ENCODE data around the gene TREML2. TPM values are rescaled to one million over a fixed set of nuclear protein-coding genes. Genes with fewer than 3 reads are reported as not detected.
A peak's percentile ranks its signal among the peaks of the same experiment; 100 is the strongest.

The TREML2 gene
- total and polyA plus RNA-seq, 2 of the 8 experiments (the other 6 are each of a cell fraction or from before 2014, with no cell fraction given): 0.09 to 0.18 TPM

DNA sequence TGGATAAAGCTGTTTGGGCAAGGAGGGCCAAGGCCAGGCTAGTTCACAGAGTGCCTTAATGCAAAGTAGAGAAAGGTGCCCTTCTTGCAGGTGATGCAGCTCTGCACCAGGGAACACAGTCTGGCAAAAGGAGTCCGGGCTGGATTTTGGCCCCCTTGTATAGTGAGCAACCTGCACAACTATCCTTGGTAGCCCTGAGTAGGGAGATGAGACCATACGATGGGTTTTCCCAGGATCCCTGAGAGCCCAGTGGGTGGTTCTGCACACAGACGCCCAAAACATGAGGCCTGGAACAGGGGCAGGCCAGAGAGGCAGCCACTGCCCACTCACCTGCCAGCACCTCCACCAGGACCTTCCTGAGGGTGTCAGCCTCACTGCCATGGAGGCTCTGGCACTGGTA lies 40.0 kb downstream of the TREML2 start:
- Histone ChIP-seq H3K79me1 (ENCODE audit: low read depth, low read length) (no peaks in the 10 kb centered on the region), H2BK120ac (replicated peaks; ENCODE audit: low read depth, low read length) (no peak overlapping the region), H3K9me3 (ENCODE audit: insufficient read depth in 2 of 2, low read depth in 1 of 2, low read length in 1 of 2) (no peaks in the 10 kb centered on the region), H4K20me1 (replicated peaks in 1 of 2; ENCODE audit: control insufficient read depth in 1 of 2, insufficient read depth in 2 of 2, low read length in 2 of 2) (no peaks in the 10 kb centered on the region), H3K27me3 (replicated peaks in 1 of 4; ENCODE audit: control insufficient read depth in 3 of 4, extremely low read depth in 1 of 4, insufficient read depth in 3 of 4, low read length in 3 of 4) (no peaks in the 10 kb centered on the region), H3K4me3 (ENCODE audit: extremely low read depth in 1 of 4, insufficient read depth in 2 of 4, low read depth in 3 of 4, low read length in 4 of 4) (no peak overlapping the region), H2BK5ac (ENCODE audit: low read depth, low read length) (no peak overlapping the region), H4K5ac (ENCODE audit: insufficient read length, low read depth, low read length) (no peak overlapping the region), H3K79me2 (ENCODE audit: control insufficient read depth in 1 of 2, insufficient read depth in 2 of 2, low read length in 2 of 2) (no peaks in the 10 kb centered on the region), H3K36me3 (ENCODE audit: control insufficient read depth in 2 of 4, insufficient read depth in 4 of 4, low read length in 3 of 4) (no peaks in the 10 kb centered on the region), H2BK12ac (ENCODE audit: low read depth, low read length) (no peak overlapping the region), H3K14ac (ENCODE audit: insufficient read length) (no peak overlapping the region), H3K4me1 (replicated peaks in 1 of 4; ENCODE audit: control insufficient read depth in 3 of 4, insufficient read depth in 4 of 4, low read length in 3 of 4) (no peaks in the 10 kb centered on the region), H2AK5ac (ENCODE audit: low read depth, low read length) (0 out of 2 replicates have a peak overlapping the region, but pooled peaks have one; percentile 24), H2AFZ (ENCODE audit: low read length) (no peak overlapping the region), H3K18ac (ENCODE audit: extremely low read depth, low read length) (no peak overlapping the region), H3K9ac (replicated peaks in 1 of 4; ENCODE audit: extremely low read depth in 1 of 4, low read depth in 3 of 4, low read length in 3 of 4) (no peak overlapping the region), H3K4ac (replicated peaks; ENCODE audit: insufficient read length, low read depth, low read length) (no peak overlapping the region), H4K8ac (ENCODE audit: extremely low read depth, insufficient read depth, low read length) (no peak overlapping the region), H3K56ac (replicated peaks; ENCODE audit: insufficient read length, low read depth, low read length) (no peak overlapping the region), H3K23ac (ENCODE audit: insufficient read length) (no peak overlapping the region), H2BK15ac (ENCODE audit: low read length) (peak overlapping the region; percentile 46; the same call in 1 of the 2 replicates), H3K23me2 (ENCODE audit: low read depth, low read length) (no peaks in the 10 kb centered on the region), H2BK20ac (ENCODE audit: low read length) (no peak overlapping the region), H4K91ac (replicated peaks; ENCODE audit: insufficient read length, low read length) (no peak overlapping the region), H3K4me2 (ENCODE audit: insufficient read depth in 1 of 2, low read depth in 2 of 2, low read length in 2 of 2) (no peak overlapping the region), H3K27ac (ENCODE audit: low read depth, low read length) (no peak overlapping the region)
- DNase-seq (ENCODE audit: low read depth in 1 of 2, low spot score in 2 of 2): peak in 1 of 2 experiments; percentile 31
- ChIA-PET POLR2A (ENCODE audit: partially characterized antibody) (no interaction called here), CTCF (ENCODE audit: partially characterized antibody) (interaction anchor here (2.1 kb wide), 1 partner anchor 31 kb away, joined by 6 read pairs; no protein-coding TSS in a partner anchor)
- no peak for FAIRE-seq
- 89% methylated on average over 3 of the region's 3 CpGs; no CpG with 5 or more reads in 1 of the 2 experiments for WGBS, 2 experiments (ENCODE audit: extremely low coverage in 1 of 2, insufficient coverage in 1 of 2, insufficient read length in 1 of 2, insufficient replicate concordance in 2 of 2, low coverage in 1 of 2, low lambda C conversion rate in 2 of 2, missing lambda C conversion rate in 1 of 2)
- TF ChIP-seq SIN3A (conservative IDR thresholded peaks at IDR 0.05 in 1 of 2, IDR thresholded peaks at IDR 0.05 in 1 of 2; ENCODE audit: low read depth in 1 of 2, low read length in 2 of 2): no peak
- TF ChIP-seq CHD2 (IDR thresholded peaks at IDR 0.05; ENCODE audit: low read length): no peak
- no peak for TF ChIP-seq RAD21 (IDR thresholded peaks at IDR 0.05 in 1 of 2, conservative IDR thresholded peaks at IDR 0.05 in 1 of 2; ENCODE audit: low read depth in 2 of 2, low read length in 2 of 2)
- TF ChIP-seq POLR2AphosphoS5 (IDR thresholded peaks at IDR 0.05; ENCODE audit: low read depth, low read length): no peak
- no peak for TF ChIP-seq BACH1 (IDR thresholded peaks at IDR 0.05; ENCODE audit: low read length)
- no peak for TF ChIP-seq RFX5 (IDR thresholded peaks at IDR 0.05; ENCODE audit: borderline replicate concordance, low read depth, low read length)
- TF ChIP-seq, protein P1, sequence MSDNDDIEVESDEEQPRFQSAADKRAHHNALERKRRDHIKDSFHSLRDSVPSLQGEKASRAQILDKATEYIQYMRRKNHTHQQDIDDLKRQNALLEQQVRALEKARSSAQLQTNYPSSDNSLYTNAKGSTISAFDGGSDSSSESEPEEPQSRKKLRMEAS (IDR thresholded peaks at IDR 0.05): no peak
- TF ChIP-seq TBP (IDR thresholded peaks at IDR 0.05; ENCODE audit: low read depth, low read length): no peak
- no peak for TF ChIP-seq RXRA (IDR thresholded peaks at IDR 0.05; ENCODE audit: insufficient read depth, low read depth, low read length)
- no peak for TF ChIP-seq SAP30 (IDR thresholded peaks at IDR 0.05; ENCODE audit: insufficient read depth, insufficient replicate concordance, low read length)
- no peak for TF ChIP-seq JUN (IDR thresholded peaks at IDR 0.05; ENCODE audit: low read depth, low read length)
- TF ChIP-seq GTF2F1 (IDR thresholded peaks at IDR 0.05; ENCODE audit: borderline replicate concordance, low read depth, low read length): no peak
